ENCODE data around the gene PMPCB.
"Not testable (repeated sequence)": the region's sequence is repeated elsewhere in the genome, so short reads cannot be mapped to it uniquely, and the experiment has no call there.

PMPCB gene

DNA sequence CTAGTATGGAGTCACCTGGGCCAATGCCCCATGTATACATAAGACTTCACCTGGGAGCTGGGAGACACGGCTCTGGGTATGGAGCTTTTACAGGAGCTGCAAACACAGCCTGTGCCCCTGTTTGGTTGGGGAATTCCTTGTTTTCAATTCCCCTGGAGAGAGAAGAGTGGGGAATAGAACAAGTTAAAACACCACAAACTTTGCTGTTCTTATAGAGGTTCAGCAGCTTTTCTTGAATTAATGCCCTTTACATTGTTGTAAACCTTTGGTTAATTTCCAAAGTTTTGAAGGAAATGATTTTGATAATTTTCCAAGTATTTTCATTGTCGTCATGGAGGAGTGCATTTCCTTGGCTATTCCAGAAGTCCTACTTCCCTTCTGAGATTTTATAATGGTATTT lies 19.0 kb upstream of the PMPCB start:
- H3K9me3 ChIP-seq (ENCODE audit: control extremely low read depth in 1 of 5, control insufficient read depth in 4 of 5, insufficient read depth in 2 of 5, low read depth in 1 of 5, low read length in 4 of 5); H3K27me3 ChIP-seq (replicated peaks in 2 of 5; ENCODE audit: control insufficient read depth in 4 of 5, insufficient read depth in 5 of 5, low read length in 4 of 5); H3K4me3 ChIP-seq (ENCODE audit: control insufficient read depth in 1 of 7, extremely low read depth in 1 of 7, insufficient read depth in 4 of 7, low read depth in 2 of 7, low read length in 6 of 7); H3K27ac ChIP-seq (ENCODE audit: insufficient read depth in 1 of 2, low read depth in 1 of 2, low read length in 2 of 2, poor library complexity in 1 of 2, severe bottlenecking in 2 of 2); DNase-seq; POLR2A ChIA-PET; H3K36me3 ChIP-seq (ENCODE audit: control insufficient read depth in 4 of 4, insufficient read depth in 4 of 4, low read length in 3 of 4): not testable (repeated sequence)
- WGBS (ENCODE audit: insufficient coverage): 100% methylated on average over 1 of the region's 2 CpGs
- H3K4me1 ChIP-seq (ENCODE audit: control extremely low read depth in 1 of 4, control insufficient read depth in 4 of 4, insufficient read depth in 4 of 4, low read length in 3 of 4): peaks cover 0 to 14% (median 10%) of the 10 kb centered on the region in 4 experiments
- CTCF ChIA-PET: interaction anchor here (1.1 kb wide), 1 partner anchor 129 kb away, joined by 3 read pairs; no protein-coding TSS in a partner anchor

DNA sequence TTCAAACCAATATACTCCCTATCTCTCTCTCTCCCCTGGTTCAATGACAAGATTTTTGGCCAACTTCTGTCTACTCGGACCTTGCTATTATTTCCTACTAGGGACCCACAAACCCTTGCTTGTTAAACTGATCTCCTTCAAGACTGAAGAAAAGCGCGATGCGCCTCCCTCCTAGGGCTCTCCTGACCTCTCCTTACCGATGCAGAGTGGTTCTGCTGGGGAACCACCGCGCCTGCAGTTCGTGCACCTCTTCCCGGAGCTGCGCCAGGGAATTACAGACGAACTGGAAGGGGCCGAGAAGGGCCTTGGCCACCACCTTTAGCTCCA lies 17.6 kb upstream of the PMPCB start:
- H3K9me3 ChIP-seq (ENCODE audit: control extremely low read depth in 1 of 5, control insufficient read depth in 4 of 5, insufficient read depth in 2 of 5, low read depth in 1 of 5, low read length in 4 of 5); H3K36me3 ChIP-seq (ENCODE audit: control insufficient read depth in 4 of 4, insufficient read depth in 4 of 4, low read length in 3 of 4); POLR2A ChIA-PET; H3K27me3 ChIP-seq (replicated peaks in 2 of 5; ENCODE audit: control insufficient read depth in 4 of 5, insufficient read depth in 5 of 5, low read length in 4 of 5): not testable (repeated sequence)
- peaks cover 0 to 14% (median 10%) of the 10 kb centered on the region in 4 experiments for H3K4me1 ChIP-seq (ENCODE audit: control extremely low read depth in 1 of 4, control insufficient read depth in 4 of 4, insufficient read depth in 4 of 4, low read length in 3 of 4)
- peak overlapping the region; percentile 66 to 87 (median 74) for H3K4me3 ChIP-seq (ENCODE audit: control insufficient read depth in 1 of 7, extremely low read depth in 1 of 7, insufficient read depth in 4 of 7, low read depth in 2 of 7, low read length in 6 of 7)
- 0% methylated on average over 12 of the region's 12 CpGs for WGBS (ENCODE audit: insufficient coverage)
- peak in 2 of 3 donors; percentile 18 to 39 for DNase-seq
- peak overlapping the region; percentile 50 to 81 for H3K27ac ChIP-seq (ENCODE audit: insufficient read depth in 1 of 2, low read depth in 1 of 2, low read length in 2 of 2, poor library complexity in 1 of 2, severe bottlenecking in 2 of 2)
- CTCF ChIA-PET: interaction anchor here (0.9 kb wide), 1 partner anchor 16 kb away, joined by 4 read pairs; no protein-coding TSS in a partner anchor

DNA sequence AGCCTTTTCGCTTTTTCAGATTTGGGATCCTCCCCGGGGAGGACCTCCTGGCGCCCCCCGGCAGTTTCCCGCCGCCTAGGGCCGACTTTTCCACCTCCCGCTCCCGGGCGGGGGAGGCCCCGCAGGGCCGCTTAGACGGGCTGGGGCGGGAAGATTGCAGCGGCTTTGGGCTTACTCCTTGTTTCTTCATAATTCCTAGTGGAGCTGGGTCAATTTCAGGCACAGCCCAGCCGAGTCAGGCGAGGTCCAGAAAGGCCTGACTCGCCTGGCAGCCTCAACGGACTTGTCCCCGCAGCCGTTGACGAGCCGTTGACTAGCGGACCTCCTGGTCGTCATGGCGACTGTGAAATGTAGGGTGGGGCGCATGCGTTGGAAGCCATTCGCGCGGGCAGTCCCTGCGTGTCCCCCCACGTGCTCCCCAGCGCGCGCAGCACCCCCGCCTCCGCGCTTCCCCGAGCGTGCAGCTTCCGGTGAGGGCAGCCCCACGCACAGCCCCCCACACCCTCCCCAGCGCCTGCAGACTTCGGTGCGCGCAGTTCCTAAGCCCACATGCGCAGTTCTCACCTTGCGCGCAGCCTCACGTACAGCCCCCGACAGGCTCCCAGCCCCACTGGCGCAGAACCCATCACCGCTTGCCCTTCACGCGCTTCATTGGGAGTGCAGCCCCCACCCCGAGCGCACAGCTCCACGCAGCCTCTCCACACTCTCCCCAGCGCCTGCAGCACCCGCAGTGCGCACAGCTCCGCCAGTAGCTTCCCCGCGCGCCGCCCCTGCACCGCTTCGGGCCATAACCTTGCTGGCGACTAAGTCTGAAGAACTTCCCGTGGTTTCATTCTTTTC lies 17.1 kb upstream of the PMPCB start:
- POLR2A ChIA-PET: not testable (repeated sequence)
- CTCF ChIA-PET: interaction anchor here (0.9 kb wide), 1 partner anchor 16 kb away, joined by 4 read pairs; no protein-coding TSS in a partner anchor

GRCh38 chr7:103280803-103281155 lies 16.5 kb upstream of the PMPCB start:
- POLR2A ChIA-PET; H3K36me3 ChIP-seq (ENCODE audit: control insufficient read depth in 4 of 4, insufficient read depth in 4 of 4, low read length in 3 of 4); CTCF ChIA-PET; H3K27ac ChIP-seq (ENCODE audit: insufficient read depth in 1 of 2, low read depth in 1 of 2, low read length in 2 of 2, poor library complexity in 1 of 2, severe bottlenecking in 2 of 2); H3K27me3 ChIP-seq (replicated peaks in 2 of 5; ENCODE audit: control insufficient read depth in 4 of 5, insufficient read depth in 5 of 5, low read length in 4 of 5); DNase-seq; H3K9me3 ChIP-seq (ENCODE audit: control extremely low read depth in 1 of 5, control insufficient read depth in 4 of 5, insufficient read depth in 2 of 5, low read depth in 1 of 5, low read length in 4 of 5): not testable (repeated sequence)
- H3K4me1 ChIP-seq (ENCODE audit: control extremely low read depth in 1 of 4, control insufficient read depth in 4 of 4, insufficient read depth in 4 of 4, low read length in 3 of 4): peaks cover 0 to 14% (median 10%) of the 10 kb centered on the region in 4 experiments
- WGBS (ENCODE audit: insufficient coverage): 0% methylated on average over 19 of the region's 25 CpGs
- H3K4me3 ChIP-seq (ENCODE audit: control insufficient read depth in 1 of 7, extremely low read depth in 1 of 7, insufficient read depth in 4 of 7, low read depth in 2 of 7, low read length in 6 of 7): peak overlapping the region; percentile 66 to 87 (median 74)

More for the DNA sequence above, 17.1 kb upstream of the PMPCB start:
- peak; percentile 70 to 90 (median 85) for DNase-seq
- H3K27ac ChIP-seq (ENCODE audit: insufficient read depth in 1 of 2, low read depth in 1 of 2, low read length in 2 of 2, poor library complexity in 1 of 2, severe bottlenecking in 2 of 2): peak overlapping the region; percentile 50 to 81
- not testable (repeated sequence) for H3K9me3 ChIP-seq (ENCODE audit: control extremely low read depth in 1 of 5, control insufficient read depth in 4 of 5, insufficient read depth in 2 of 5, low read depth in 1 of 5, low read length in 4 of 5); H3K36me3 ChIP-seq (ENCODE audit: control insufficient read depth in 4 of 4, insufficient read depth in 4 of 4, low read length in 3 of 4); H3K27me3 ChIP-seq (replicated peaks in 2 of 5; ENCODE audit: control insufficient read depth in 4 of 5, insufficient read depth in 5 of 5, low read length in 4 of 5)
- H3K4me3 ChIP-seq (ENCODE audit: control insufficient read depth in 1 of 7, extremely low read depth in 1 of 7, insufficient read depth in 4 of 7, low read depth in 2 of 7, low read length in 6 of 7): peak overlapping the region; percentile 66 to 87 (median 74)
- WGBS (ENCODE audit: insufficient coverage): 0% methylated on average over 48 of the region's 71 CpGs
- H3K4me1 ChIP-seq (ENCODE audit: control extremely low read depth in 1 of 4, control insufficient read depth in 4 of 4, insufficient read depth in 4 of 4, low read length in 3 of 4): peaks cover 0 to 14% (median 10%) of the 10 kb centered on the region in 4 experiments

GRCh38 chr7:103282802-103283427 lies 14.3 kb upstream of the PMPCB start:
- H3K36me3 ChIP-seq (ENCODE audit: control insufficient read depth in 4 of 4, insufficient read depth in 4 of 4, low read length in 3 of 4); CTCF ChIA-PET; H3K27ac ChIP-seq (ENCODE audit: insufficient read depth in 1 of 2, low read depth in 1 of 2, low read length in 2 of 2, poor library complexity in 1 of 2, severe bottlenecking in 2 of 2); POLR2A ChIA-PET; DNase-seq; H3K27me3 ChIP-seq (replicated peaks in 2 of 5; ENCODE audit: control insufficient read depth in 4 of 5, insufficient read depth in 5 of 5, low read length in 4 of 5); H3K9me3 ChIP-seq (ENCODE audit: control extremely low read depth in 1 of 5, control insufficient read depth in 4 of 5, insufficient read depth in 2 of 5, low read depth in 1 of 5, low read length in 4 of 5); H3K4me3 ChIP-seq (ENCODE audit: control insufficient read depth in 1 of 7, extremely low read depth in 1 of 7, insufficient read depth in 4 of 7, low read depth in 2 of 7, low read length in 6 of 7): not testable (repeated sequence)
- WGBS (ENCODE audit: insufficient coverage): 60% methylated on average over 1 of the region's 3 CpGs
- H3K4me1 ChIP-seq (ENCODE audit: control extremely low read depth in 1 of 4, control insufficient read depth in 4 of 4, insufficient read depth in 4 of 4, low read length in 3 of 4): peaks cover 0 to 14% (median 10%) of the 10 kb centered on the region in 4 experiments

DNA sequence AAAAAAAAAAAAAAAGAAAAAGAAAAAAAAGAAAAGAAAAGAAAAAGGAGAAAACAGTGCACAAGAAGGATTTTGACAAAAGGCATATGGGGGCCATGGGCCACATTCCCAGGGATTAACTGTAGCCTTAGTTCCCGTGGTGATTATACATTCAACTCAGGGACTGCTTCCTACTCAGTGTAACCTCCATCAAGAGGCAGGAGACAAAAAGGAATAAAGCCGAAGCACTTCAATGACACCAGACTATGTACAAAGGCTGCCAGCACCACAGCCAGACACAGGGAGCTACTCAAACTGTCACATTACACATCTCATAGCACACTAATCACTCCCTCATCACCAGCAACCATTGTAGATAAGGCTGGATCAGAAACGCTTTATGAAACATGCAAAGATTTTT lies 5.1 kb upstream of the PMPCB start:
- DNase-seq: no peak
- Histone ChIP-seq H3K4me1 (ENCODE audit: control extremely low read depth in 1 of 4, control insufficient read depth in 4 of 4, insufficient read depth in 4 of 4, low read length in 3 of 4) (peaks cover 0 to 2% (median 0%) of the 10 kb centered on the region in 4 experiments), H3K27ac (ENCODE audit: insufficient read depth in 1 of 2, low read depth in 1 of 2, low read length in 2 of 2, poor library complexity in 1 of 2, severe bottlenecking in 2 of 2) (no peak overlapping the region), H3K4me3 (ENCODE audit: control insufficient read depth in 1 of 7, extremely low read depth in 1 of 7, insufficient read depth in 4 of 7, low read depth in 2 of 7, low read length in 6 of 7) (no peak overlapping the region), H3K9me3 (ENCODE audit: control extremely low read depth in 1 of 5, control insufficient read depth in 4 of 5, insufficient read depth in 2 of 5, low read depth in 1 of 5, low read length in 4 of 5) (no peaks in the 10 kb centered on the region), H3K36me3 (ENCODE audit: control insufficient read depth in 4 of 4, insufficient read depth in 4 of 4, low read length in 3 of 4) (no peaks in the 10 kb centered on the region), H3K27me3 (replicated peaks in 2 of 5; ENCODE audit: control insufficient read depth in 4 of 5, insufficient read depth in 5 of 5, low read length in 4 of 5) (peaks cover 0 to 3% (median 0%) of the 10 kb centered on the region in 5 experiments)
- ChIA-PET POLR2A (no interaction called here), CTCF (no interaction called here)
- 92% methylated on average over 2 of the region's 3 CpGs for WGBS (ENCODE audit: insufficient coverage)

- no peaks in the 10 kb centered on the region for H3K36me3 ChIP-seq (ENCODE audit: control insufficient read depth in 4 of 4, insufficient read depth in 4 of 4, low read length in 3 of 4)
- ChIA-PET POLR2A (no interaction called here), CTCF (interaction anchor here (1.2 kb wide), 1 partner anchor 112 kb away, joined by 3 read pairs; no protein-coding TSS in a partner anchor)
- peaks cover 0 to 3% (median 0%) of the 10 kb centered on the region in 5 experiments for H3K27me3 ChIP-seq (replicated peaks in 2 of 5; ENCODE audit: control insufficient read depth in 4 of 5, insufficient read depth in 5 of 5, low read length in 4 of 5)
- H3K27ac ChIP-seq (ENCODE audit: insufficient read depth in 1 of 2, low read depth in 1 of 2, low read length in 2 of 2, poor library complexity in 1 of 2, severe bottlenecking in 2 of 2): no peak overlapping the region
- H3K4me3 ChIP-seq (ENCODE audit: control insufficient read depth in 1 of 7, extremely low read depth in 1 of 7, insufficient read depth in 4 of 7, low read depth in 2 of 7, low read length in 6 of 7): no peak overlapping the region
- H3K4me1 ChIP-seq (ENCODE audit: control extremely low read depth in 1 of 4, control insufficient read depth in 4 of 4, insufficient read depth in 4 of 4, low read length in 3 of 4): peaks cover 2 to 11% (median 6%) of the 10 kb centered on the region in 4 experiments
- no CpG with 5 or more reads among the region's 1 CpG for WGBS (ENCODE audit: insufficient coverage)
- no peak for DNase-seq
- no peaks in the 10 kb centered on the region for H3K9me3 ChIP-seq (ENCODE audit: control extremely low read depth in 1 of 5, control insufficient read depth in 4 of 5, insufficient read depth in 2 of 5, low read depth in 1 of 5, low read length in 4 of 5)
Measured at GRCh38 chr7:103293526-103293925, 3.7 kb upstream of the PMPCB start.

Data from common myeloid progenitor, CD34-positive (primary cell).